Left lung (tissue), 10 donors: Measurements from ENCODE around the gene HCN1. TPM values are rescaled to one million over a fixed set of nuclear protein-coding genes. Genes with fewer than 3 reads are reported as not detected.
"Not testable (repeated sequence)": the region's sequence is repeated elsewhere in the genome, so short reads cannot be mapped to it uniquely, and the experiment has no call there.

ENCODE experiments used
- ATAC-seq: fragments of 200-7000 bp; cut with Tn5 transposase; one replicate; pipeline ENCODE4 v1.9.1; 2020; ENCODE audit warnings: moderate library complexity
- DNase-seq, 4 donors: peaks; one replicate each; pipeline ENCODE4 v3.0.0-alpha.2; 2013 to 2020
- H3K27ac ChIP-seq, 2 donors: fragments of 200-600 bp; sonication (generic) in 1 of 2; one replicate each; pipeline versions ENCODE4 v1.5.0 to v1.8.0; 2020 to 2021
- H3K27me3 ChIP-seq, 2 donors: fragments of 200-600 bp; sonication (generic) in 1 of 2; one replicate each; pipeline versions ENCODE4 v1.5.0 to v1.8.0; 2020 to 2021
- H3K36me3 ChIP-seq, 2 donors: fragments of 200-600 bp; sonication (generic) in 1 of 2; one replicate each; pipeline versions ENCODE4 v1.5.0 to v1.8.0; 2020 to 2021
- H3K4me1 ChIP-seq, 2 donors: fragments of 200-600 bp; one replicate each; pipeline ENCODE4 v1.8.0; 2021
- H3K4me3 ChIP-seq, 2 donors: fragments of 200-600 bp; sonication (generic) in 1 of 2; one replicate each; pipeline versions ENCODE4 v1.5.0 to v1.8.0; 2020 to 2021; ENCODE audit warnings: mild to moderate bottlenecking in 1 of 2
- H3K9me3 ChIP-seq, 2 donors: fragments of 200-600 bp; sonication (generic) in 1 of 2; one replicate each; pipeline versions ENCODE4 v1.5.0 to v1.8.0; 2020 to 2021
- intact Hi-C, 2 donors: fragments of 100-400 bp; cut with DNase I; formaldehyde crosslinking; loops; one replicate each; pipeline versions ENCODE4 v1.11.2 to v1.14.2; 2022
- polyA plus RNA-seq, 6 donors: library from polyadenylated mRNA; unstranded; fragments of 120-200 nt; gene quantifications; one replicate each; pipeline ENCODE4 v1.2.1, GENCODE V29; 2013; ENCODE audit not compliant: insufficient read length in 6 of 6
- total RNA-seq, 2 donors: library from RNA; stranded (reverse); fragmentation: NEBNext Ultra II Directional; extraction: Animal tissue kit (Norgen Biotek cat#: 25700); gene quantifications; one replicate each; pipeline ENCODE4 v1.2.1, GENCODE V29; 2021
- TF ChIP-seq, protein P1 (sequence below), 2 donors: fragments of 200-600 bp; sonication (generic) in 1 of 2; IDR thresholded peaks; one replicate each; pipeline versions ENCODE4 v1.5.0 to v1.8.0; 2021; ENCODE audit warnings: antibody characterized with exemption in 2 of 2
- donor health status: DM: no; HTN: yes; CAD: no.
- donor health status: DM: no; HTN: no; CAD: no.

Gene HCN1
- total and polyA plus RNA-seq, 8 donors = 0.04 to 0.47 (median 0.06) TPM; not detected in 1

GRCh38 chr5:45376417-45376816 is 319.8 kb downstream of the HCN1 start:
- no peaks in the 10 kb centered on the region for H3K27me3 ChIP-seq
- DNase-seq = no peak
- H3K36me3 ChIP-seq = no peaks in the 10 kb centered on the region
- intact Hi-C loops = no loop called here
- no peak overlapping the region for H3K27ac ChIP-seq
- H3K4me1 ChIP-seq = no peaks in the 10 kb centered on the region
- TF ChIP-seq, protein P1, sequence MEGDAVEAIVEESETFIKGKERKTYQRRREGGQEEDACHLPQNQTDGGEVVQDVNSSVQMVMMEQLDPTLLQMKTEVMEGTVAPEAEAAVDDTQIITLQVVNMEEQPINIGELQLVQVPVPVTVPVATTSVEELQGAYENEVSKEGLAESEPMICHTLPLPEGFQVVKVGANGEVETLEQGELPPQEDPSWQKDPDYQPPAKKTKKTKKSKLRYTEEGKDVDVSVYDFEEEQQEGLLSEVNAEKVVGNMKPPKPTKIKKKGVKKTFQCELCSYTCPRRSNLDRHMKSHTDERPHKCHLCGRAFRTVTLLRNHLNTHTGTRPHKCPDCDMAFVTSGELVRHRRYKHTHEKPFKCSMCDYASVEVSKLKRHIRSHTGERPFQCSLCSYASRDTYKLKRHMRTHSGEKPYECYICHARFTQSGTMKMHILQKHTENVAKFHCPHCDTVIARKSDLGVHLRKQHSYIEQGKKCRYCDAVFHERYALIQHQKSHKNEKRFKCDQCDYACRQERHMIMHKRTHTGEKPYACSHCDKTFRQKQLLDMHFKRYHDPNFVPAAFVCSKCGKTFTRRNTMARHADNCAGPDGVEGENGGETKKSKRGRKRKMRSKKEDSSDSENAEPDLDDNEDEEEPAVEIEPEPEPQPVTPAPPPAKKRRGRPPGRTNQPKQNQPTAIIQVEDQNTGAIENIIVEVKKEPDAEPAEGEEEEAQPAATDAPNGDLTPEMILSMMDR (IDR thresholded peaks at IDR 0.05) = no peak
- H3K9me3 ChIP-seq = peaks cover 0 to 21% of the 10 kb centered on the region in 2 donors
- ATAC-seq = no peak
- H3K4me3 ChIP-seq = no peak overlapping the region

GRCh38 chr5:45372629-45373028 is 323.6 kb downstream of the HCN1 start:
- no peaks in the 10 kb centered on the region for H3K27me3 ChIP-seq
- H3K4me1 ChIP-seq = no peaks in the 10 kb centered on the region
- DNase-seq = no peak
- intact Hi-C loops = no loop called here
- H3K27ac ChIP-seq = no peak overlapping the region
- ATAC-seq = no peak
- TF ChIP-seq, protein P1 (IDR thresholded peaks at IDR 0.05) = no peak
- no peak overlapping the region for H3K4me3 ChIP-seq
- no peaks in the 10 kb centered on the region for H3K36me3 ChIP-seq
- H3K9me3 ChIP-seq = peaks cover 0 to 3% of the 10 kb centered on the region in 2 donors

GRCh38 chr5:45371423-45371822 is 324.8 kb downstream of the HCN1 start:
- H3K4me3 ChIP-seq, H3K36me3 ChIP-seq, intact Hi-C loops, H3K9me3 ChIP-seq, H3K27me3 ChIP-seq, DNase-seq, H3K27ac ChIP-seq, H3K4me1 ChIP-seq, ATAC-seq: not testable (repeated sequence)

GRCh38 chr5:45355189-45355992 is 340.8 kb downstream of the HCN1 start:
- DNase-seq = no peak
- Histone ChIP-seq H3K4me3 (no peak overlapping the region), H3K4me1 (no peaks in the 10 kb centered on the region), H3K9me3 (peaks cover 0 to 2% of the 10 kb centered on the region in 2 donors), H3K36me3 (no peaks in the 10 kb centered on the region), H3K27me3 (no peaks in the 10 kb centered on the region), H3K27ac (no peak overlapping the region)
- no peak for ATAC-seq
- intact Hi-C loops = no loop called here
- TF ChIP-seq, protein P1 (IDR thresholded peaks at IDR 0.05) = no peak

- Histone ChIP-seq H3K9me3 (no peaks in the 10 kb centered on the region), H3K4me1 (no peaks in the 10 kb centered on the region), H3K27ac (no peak overlapping the region), H3K4me3 (no peak overlapping the region), H3K36me3 (no peaks in the 10 kb centered on the region), H3K27me3 (no peaks in the 10 kb centered on the region)
- DNase-seq (no peak), ATAC-seq (no peak)
- TF ChIP-seq, protein P1 (IDR thresholded peaks at IDR 0.05) = no peak
- intact Hi-C loops = no loop called here
Measured at GRCh38 chr5:45336464-45336863, 359.7 kb downstream of the HCN1 start.

DNA sequence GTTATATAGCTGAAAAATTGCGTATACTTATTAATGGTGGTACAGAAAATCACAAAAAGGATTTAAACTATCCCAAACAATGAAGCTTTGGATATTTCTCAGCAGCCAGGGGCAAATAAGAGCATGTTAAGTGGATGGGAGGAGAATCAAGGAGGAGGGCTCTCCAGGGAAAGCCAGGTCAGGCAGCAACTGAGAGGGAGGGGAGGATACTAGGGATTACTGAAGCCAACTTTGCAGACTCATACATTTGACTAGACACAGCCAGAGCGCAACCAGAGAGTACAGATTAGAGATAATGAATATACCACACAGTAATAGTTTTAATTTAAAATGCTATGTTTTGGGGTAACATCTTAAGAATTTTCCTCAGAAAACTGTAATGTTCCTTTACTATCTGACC is 360.2 kb downstream of the HCN1 start:
- H3K4me3 ChIP-seq = no peak overlapping the region
- H3K27ac ChIP-seq = no peak overlapping the region
- H3K36me3 ChIP-seq = no peaks in the 10 kb centered on the region
- intact Hi-C loops = no loop called here
- ATAC-seq (no peak), DNase-seq (no peak)
- H3K9me3 ChIP-seq = no peaks in the 10 kb centered on the region
- H3K4me1 ChIP-seq = no peaks in the 10 kb centered on the region
- TF ChIP-seq, protein P1 (IDR thresholded peaks at IDR 0.05) = no peak
- H3K27me3 ChIP-seq = no peaks in the 10 kb centered on the region
